ENCODE results near the gene KLHDC9.

The KLHDC9 gene

DNA sequence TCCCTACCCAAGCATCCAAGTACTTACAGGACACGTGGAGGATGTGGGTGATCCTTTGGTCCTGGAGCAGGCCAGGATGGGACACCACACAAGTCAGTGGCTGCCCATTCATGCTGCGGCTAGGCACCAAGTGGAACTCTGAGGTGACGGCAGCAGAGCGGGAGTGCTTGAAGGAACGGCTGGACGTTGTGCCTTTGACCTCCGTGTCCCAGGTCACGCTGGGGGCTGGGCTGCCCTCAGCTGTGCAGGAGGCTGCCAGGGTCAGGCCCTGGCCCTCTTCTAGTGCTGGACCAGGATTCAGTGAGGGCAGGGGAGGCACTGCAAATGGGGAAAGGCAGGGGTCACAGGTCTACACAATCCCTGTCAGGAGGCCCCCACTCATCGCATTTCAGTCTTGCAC is 20.7 kb upstream of the KLHDC9 start:
- H3K36me3 ChIP-seq (ENCODE audit: control insufficient read depth in 2 of 2, insufficient read depth in 2 of 2, low read length in 2 of 2) = no peaks in the 10 kb centered on the region
- H3K9me3 ChIP-seq (ENCODE audit: control insufficient read depth in 2 of 2, low read length in 2 of 2) = no peaks in the 10 kb centered on the region
- H3K27me3 ChIP-seq (ENCODE audit: control insufficient read depth in 1 of 2, insufficient read depth in 2 of 2, low read length in 2 of 2) = peaks cover 0 to 10% of the 10 kb centered on the region in 2 donors
- H3K4me3 ChIP-seq (ENCODE audit: low read length in 2 of 2) = no peak overlapping the region
- H3K4me1 ChIP-seq (ENCODE audit: control insufficient read depth, insufficient read depth, low read length) = no peaks in the 10 kb centered on the region
- H3K9ac ChIP-seq (ENCODE audit: low read length in 2 of 2) = no peak overlapping the region
- H3K27ac ChIP-seq (ENCODE audit: low read length) = no peak overlapping the region

DNA sequence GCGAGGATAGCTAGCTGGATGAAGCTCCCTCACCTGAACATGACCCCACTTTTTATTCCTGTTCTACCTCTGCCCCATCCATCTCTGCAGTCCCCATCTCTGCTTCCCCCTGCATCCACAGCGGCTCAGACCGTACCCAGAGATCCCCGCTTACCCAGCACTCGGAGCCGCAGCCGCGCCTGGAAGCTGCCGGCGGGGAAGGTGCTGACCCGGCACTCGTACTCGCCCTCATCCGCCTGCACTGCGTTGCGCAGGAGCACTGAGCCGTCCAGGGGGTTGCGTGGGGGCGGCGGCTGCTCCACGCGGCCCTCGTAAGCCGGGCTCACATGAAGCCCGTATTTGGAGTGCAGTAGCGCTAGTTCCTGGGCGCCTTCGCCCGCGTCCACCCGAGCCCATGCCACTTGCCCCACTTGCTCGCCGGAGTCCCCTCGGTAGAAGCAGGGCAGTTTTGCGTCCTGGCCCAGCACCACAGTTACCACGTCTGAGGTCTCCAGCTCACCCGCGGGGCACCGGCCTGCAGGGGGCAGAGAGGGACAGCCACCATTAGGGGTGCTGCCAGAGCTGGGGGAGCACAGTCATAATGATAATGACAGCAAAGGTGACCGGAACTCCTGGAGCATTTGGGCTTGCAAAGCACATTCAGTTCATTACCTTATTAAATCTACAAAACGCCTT is 18.6 kb upstream of the KLHDC9 start:
- Histone ChIP-seq H3K9me3 (ENCODE audit: control insufficient read depth in 2 of 2, low read length in 2 of 2) (no peaks in the 10 kb centered on the region), H3K36me3 (ENCODE audit: control insufficient read depth in 2 of 2, insufficient read depth in 2 of 2, low read length in 2 of 2) (no peaks in the 10 kb centered on the region), H3K27ac (ENCODE audit: low read length) (no peak overlapping the region), H3K4me3 (ENCODE audit: low read length in 2 of 2) (no peak overlapping the region), H3K27me3 (ENCODE audit: control insufficient read depth in 1 of 2, insufficient read depth in 2 of 2, low read length in 2 of 2) (peaks cover 0 to 10% of the 10 kb centered on the region in 2 donors), H3K9ac (ENCODE audit: low read length in 2 of 2) (no peak overlapping the region), H3K4me1 (ENCODE audit: control insufficient read depth, insufficient read depth, low read length) (no peaks in the 10 kb centered on the region)

DNA sequence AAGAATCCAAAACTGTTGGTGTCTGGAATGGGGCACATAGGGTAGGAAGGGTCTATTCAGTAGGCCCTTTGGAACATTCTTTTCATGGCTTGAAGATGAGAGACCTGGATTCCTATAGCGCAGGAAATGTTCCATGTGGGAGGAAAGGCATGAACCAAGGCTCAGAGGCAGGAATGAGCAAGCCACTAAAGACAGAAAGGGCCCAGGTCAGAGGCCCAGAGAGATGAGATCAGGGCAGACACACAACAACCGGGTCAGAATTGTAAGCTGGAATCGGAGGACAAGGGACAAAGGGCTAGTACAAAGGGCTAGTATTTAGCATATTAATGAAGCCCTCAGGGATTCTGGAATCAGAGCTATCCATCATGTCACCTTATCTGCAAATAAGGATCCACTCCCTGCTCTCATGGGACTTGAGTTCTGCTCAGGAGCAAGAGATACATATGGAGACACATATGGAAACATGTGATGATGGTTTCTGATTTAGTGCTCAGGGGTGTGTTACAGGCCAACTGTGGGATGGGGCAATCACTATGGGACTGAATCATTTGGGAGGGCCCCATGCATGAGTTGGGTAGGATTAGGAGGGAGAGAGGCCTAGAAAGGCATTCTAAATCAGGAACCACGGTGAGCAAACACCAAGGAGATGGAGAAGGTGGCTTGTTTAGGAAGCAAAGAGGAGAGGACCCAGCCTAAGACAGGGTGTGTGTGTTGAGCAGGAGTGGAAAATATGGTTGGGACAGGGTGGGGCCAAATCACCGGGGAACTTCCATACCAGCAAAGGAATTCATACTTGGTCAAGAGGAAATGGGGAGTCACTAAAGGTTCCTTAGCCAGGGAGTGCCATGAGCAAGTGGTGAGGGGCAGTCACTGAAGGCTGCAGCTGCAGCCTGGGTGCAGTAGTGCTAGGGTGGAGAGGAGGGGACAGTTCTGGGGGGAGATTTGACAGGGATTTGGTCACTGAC is 17.4 kb upstream of the KLHDC9 start:
- Histone ChIP-seq H3K4me1 (ENCODE audit: control insufficient read depth, insufficient read depth, low read length) (no peaks in the 10 kb centered on the region), H3K36me3 (ENCODE audit: control insufficient read depth in 2 of 2, insufficient read depth in 2 of 2, low read length in 2 of 2) (no peaks in the 10 kb centered on the region), H3K27ac (ENCODE audit: low read length) (no peak overlapping the region), H3K4me3 (ENCODE audit: low read length in 2 of 2) (no peak overlapping the region), H3K9ac (ENCODE audit: low read length in 2 of 2) (no peak overlapping the region), H3K9me3 (ENCODE audit: control insufficient read depth in 2 of 2, low read length in 2 of 2) (no peaks in the 10 kb centered on the region), H3K27me3 (ENCODE audit: control insufficient read depth in 1 of 2, insufficient read depth in 2 of 2, low read length in 2 of 2) (peaks cover 0 to 10% of the 10 kb centered on the region in 2 donors)

DNA sequence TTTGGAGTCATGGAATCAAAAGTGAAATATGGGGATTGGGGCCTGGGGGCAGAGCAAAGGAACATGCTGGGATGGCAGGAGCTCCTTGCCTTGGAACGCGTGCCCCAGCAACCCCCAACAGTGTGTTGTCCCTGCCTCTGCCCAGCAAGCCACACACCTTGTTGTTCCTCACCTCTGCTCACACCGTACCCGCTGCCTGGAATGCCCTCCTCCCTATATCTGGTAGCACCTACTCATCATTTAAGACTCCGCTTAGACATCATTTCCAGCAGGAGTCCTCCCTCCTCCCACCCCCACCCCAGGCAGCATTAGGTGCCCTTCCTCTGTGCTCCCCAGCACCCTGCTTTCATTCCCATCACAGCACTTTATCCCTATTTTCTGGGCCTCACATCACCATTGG is 16.6 kb upstream of the KLHDC9 start:
- Histone ChIP-seq H3K9ac (ENCODE audit: low read length in 2 of 2) (no peak overlapping the region), H3K36me3 (ENCODE audit: control insufficient read depth in 2 of 2, insufficient read depth in 2 of 2, low read length in 2 of 2) (no peaks in the 10 kb centered on the region), H3K9me3 (ENCODE audit: control insufficient read depth in 2 of 2, low read length in 2 of 2) (no peaks in the 10 kb centered on the region), H3K4me3 (ENCODE audit: low read length in 2 of 2) (no peak overlapping the region), H3K27me3 (ENCODE audit: control insufficient read depth in 1 of 2, insufficient read depth in 2 of 2, low read length in 2 of 2) (peaks cover 0 to 10% of the 10 kb centered on the region in 2 donors), H3K4me1 (ENCODE audit: control insufficient read depth, insufficient read depth, low read length) (no peaks in the 10 kb centered on the region), H3K27ac (ENCODE audit: low read length) (no peak overlapping the region)

DNA sequence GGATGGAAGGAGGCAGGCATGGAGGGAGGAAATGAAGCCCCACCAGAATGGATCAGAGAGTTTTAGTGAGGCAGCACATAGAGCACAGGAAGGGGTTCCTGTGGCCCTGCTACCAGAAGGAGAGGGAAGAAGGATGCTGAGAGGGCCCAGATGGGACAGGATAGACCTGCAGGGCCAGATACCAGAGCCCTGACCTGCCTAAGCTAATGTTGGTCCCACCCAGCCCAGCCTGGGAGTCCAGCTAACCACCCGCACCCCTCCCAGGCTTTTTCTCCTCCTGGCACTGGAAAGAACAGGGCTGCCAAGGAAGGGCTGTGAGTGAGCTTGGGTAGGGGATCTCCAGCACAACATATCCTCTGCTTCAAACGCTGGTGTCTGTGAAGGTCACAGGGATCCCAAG is 15.7 kb upstream of the KLHDC9 start:
- Histone ChIP-seq H3K4me1 (ENCODE audit: control insufficient read depth, insufficient read depth, low read length) (no peaks in the 10 kb centered on the region), H3K9me3 (ENCODE audit: control insufficient read depth in 2 of 2, low read length in 2 of 2) (no peaks in the 10 kb centered on the region), H3K27ac (ENCODE audit: low read length) (no peak overlapping the region), H3K4me3 (ENCODE audit: low read length in 2 of 2) (no peak overlapping the region), H3K36me3 (ENCODE audit: control insufficient read depth in 2 of 2, insufficient read depth in 2 of 2, low read length in 2 of 2) (no peaks in the 10 kb centered on the region), H3K9ac (ENCODE audit: low read length in 2 of 2) (no peak overlapping the region), H3K27me3 (ENCODE audit: control insufficient read depth in 1 of 2, insufficient read depth in 2 of 2, low read length in 2 of 2) (peaks cover 0 to 10% of the 10 kb centered on the region in 2 donors)

DNA sequence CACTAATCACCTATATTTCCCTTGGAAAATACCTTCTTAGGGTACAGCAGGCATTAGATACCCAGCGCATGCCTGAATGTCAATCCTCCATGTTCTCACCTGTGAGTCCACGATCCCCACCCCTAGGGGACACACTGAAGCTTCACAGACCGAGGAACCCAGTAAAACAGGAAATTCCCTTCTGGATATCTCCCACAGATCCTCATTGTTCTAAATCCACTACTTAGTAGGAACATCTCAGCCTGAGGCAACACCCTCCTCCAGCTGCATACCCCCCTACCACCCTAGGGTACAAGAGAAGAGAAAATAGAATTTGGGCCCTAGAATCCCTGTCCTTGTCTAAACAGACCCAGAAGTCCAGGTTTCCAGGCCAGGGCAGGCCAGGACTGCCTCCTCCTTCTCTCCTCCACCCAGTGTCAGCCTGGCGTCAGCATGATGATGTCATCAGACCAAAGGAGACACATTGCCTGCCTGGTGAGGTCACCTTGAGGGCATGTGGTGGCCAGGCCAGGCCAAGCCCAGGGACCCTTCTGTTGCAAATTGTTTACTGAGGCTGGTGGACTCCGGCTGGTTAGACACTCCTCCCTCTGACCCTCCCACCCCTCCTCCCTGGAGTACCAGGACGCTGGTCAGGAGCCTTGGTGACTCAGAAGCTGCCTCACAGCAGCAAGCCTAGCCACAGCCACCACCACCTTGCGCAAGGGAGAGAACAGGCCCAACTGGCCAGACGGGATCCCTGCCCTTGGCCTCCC is 15.0 kb upstream of the KLHDC9 start:
- Histone ChIP-seq H3K9me3 (ENCODE audit: control insufficient read depth in 2 of 2, low read length in 2 of 2) (no peaks in the 10 kb centered on the region), H3K27me3 (ENCODE audit: control insufficient read depth in 1 of 2, insufficient read depth in 2 of 2, low read length in 2 of 2) (peaks cover 0 to 10% of the 10 kb centered on the region in 2 donors), H3K36me3 (ENCODE audit: control insufficient read depth in 2 of 2, insufficient read depth in 2 of 2, low read length in 2 of 2) (no peaks in the 10 kb centered on the region), H3K27ac (ENCODE audit: low read length) (no peak overlapping the region), H3K4me1 (ENCODE audit: control insufficient read depth, insufficient read depth, low read length) (no peaks in the 10 kb centered on the region), H3K9ac (ENCODE audit: low read length in 2 of 2) (no peak overlapping the region), H3K4me3 (ENCODE audit: low read length in 2 of 2) (no peak overlapping the region)

DNA sequence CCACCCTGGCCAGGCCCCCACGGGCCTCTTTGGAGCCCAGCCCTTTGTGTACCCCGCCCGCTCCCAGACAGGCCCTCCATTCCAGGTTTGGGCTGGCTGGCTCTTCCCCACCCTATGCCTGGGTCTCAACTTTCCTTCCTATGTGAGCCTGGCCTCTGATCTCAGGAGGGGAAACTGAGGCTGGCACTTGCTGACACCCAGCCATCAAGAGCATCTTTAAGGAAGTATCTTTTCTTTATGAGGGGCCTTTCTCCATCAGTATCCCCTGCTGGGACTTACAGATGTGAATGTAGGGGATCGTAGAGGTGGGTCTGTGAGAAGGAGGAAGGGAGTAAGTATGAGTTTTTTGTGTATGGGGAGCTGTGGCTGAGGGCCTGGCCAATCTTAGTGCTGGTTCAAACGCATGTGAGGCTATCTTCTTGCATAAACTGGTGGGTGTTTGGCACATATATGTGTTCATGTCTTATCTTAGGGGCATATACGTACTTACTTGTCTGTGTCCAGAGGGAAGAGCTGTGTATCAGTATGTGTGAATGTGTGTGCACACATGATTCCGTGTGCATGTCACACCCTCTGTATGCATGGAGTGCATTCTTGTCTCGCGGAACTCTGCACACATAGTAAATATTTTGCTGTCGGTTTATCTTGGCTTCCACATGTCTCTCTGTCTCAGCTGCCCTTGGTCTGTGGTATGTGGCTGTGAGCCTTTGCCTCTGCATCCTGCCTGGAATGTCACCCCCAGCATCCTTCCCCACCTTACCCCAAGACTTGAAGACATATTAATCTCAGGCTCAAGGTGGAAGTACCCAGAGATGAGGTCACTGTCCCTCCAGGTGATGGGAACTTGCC is 14.2 kb upstream of the KLHDC9 start:
- Histone ChIP-seq H3K36me3 (ENCODE audit: control insufficient read depth in 2 of 2, insufficient read depth in 2 of 2, low read length in 2 of 2) (no peaks in the 10 kb centered on the region), H3K9me3 (ENCODE audit: control insufficient read depth in 2 of 2, low read length in 2 of 2) (no peaks in the 10 kb centered on the region), H3K9ac (ENCODE audit: low read length in 2 of 2) (no peak overlapping the region), H3K27ac (ENCODE audit: low read length) (no peak overlapping the region), H3K4me3 (ENCODE audit: low read length in 2 of 2) (no peak overlapping the region), H3K27me3 (ENCODE audit: control insufficient read depth in 1 of 2, insufficient read depth in 2 of 2, low read length in 2 of 2) (peaks cover 0 to 9% of the 10 kb centered on the region in 2 donors), H3K4me1 (ENCODE audit: control insufficient read depth, insufficient read depth, low read length) (no peaks in the 10 kb centered on the region)

DNA sequence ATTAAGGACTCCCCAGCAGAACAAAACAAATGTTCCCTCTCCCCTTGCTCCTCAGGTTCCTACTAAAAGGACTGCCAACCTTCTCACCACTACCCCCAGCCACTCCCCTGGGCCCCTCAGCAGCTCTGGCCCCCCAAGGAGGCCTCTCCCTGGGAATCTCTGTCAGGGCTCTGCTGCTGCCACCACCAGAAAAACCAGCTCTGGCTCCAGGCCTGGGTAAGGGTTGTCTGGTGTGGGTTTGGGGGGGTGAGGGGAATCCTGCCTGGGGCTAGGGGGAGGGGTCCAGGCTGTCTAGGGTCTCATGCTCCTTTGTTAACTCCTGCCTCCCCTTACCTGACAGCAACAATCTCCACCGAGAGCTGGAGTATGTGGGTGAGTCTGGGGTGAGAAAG is 13.6 kb upstream of the KLHDC9 start:
- H3K27ac ChIP-seq (ENCODE audit: low read length) = no peak overlapping the region

DNA sequence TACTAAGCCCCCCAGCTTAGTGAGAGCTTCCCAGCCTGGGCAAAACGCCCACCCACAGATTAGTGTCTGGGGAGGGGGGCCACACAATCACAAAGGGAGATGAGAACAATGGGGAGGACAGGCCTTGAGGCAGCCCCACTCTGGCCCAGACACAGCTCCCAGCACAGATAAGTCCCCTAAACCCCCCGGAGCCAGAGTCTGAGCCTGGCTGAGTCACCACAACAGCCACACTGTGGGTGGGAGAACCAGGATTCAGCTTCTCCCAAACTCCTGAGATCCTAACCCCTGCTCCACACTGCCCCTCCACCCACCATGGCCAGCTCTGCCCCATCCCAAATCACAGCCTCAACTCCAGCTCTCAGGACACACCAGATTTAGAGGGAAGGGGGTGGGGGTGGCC is 13.0 kb upstream of the KLHDC9 start:
- H3K9me3 ChIP-seq (ENCODE audit: control insufficient read depth in 2 of 2, low read length in 2 of 2) = no peaks in the 10 kb centered on the region
- no peaks in the 10 kb centered on the region for H3K36me3 ChIP-seq (ENCODE audit: control insufficient read depth in 2 of 2, insufficient read depth in 2 of 2, low read length in 2 of 2)
- no peak overlapping the region for H3K27ac ChIP-seq (ENCODE audit: low read length)
- no peak overlapping the region for H3K4me3 ChIP-seq (ENCODE audit: low read length in 2 of 2)
- no peaks in the 10 kb centered on the region for H3K4me1 ChIP-seq (ENCODE audit: control insufficient read depth, insufficient read depth, low read length)
- no peak overlapping the region for H3K9ac ChIP-seq (ENCODE audit: low read length in 2 of 2)
- H3K27me3 ChIP-seq (ENCODE audit: control insufficient read depth in 1 of 2, insufficient read depth in 2 of 2, low read length in 2 of 2) = no peaks in the 10 kb centered on the region

More for the DNA sequence above, 13.6 kb upstream of the KLHDC9 start:
- Histone ChIP-seq H3K27me3 (ENCODE audit: control insufficient read depth in 1 of 2, insufficient read depth in 2 of 2, low read length in 2 of 2) (peaks cover 0 to 2% of the 10 kb centered on the region in 2 donors), H3K9ac (ENCODE audit: low read length in 2 of 2) (no peak overlapping the region), H3K9me3 (ENCODE audit: control insufficient read depth in 2 of 2, low read length in 2 of 2) (no peaks in the 10 kb centered on the region), H3K4me1 (ENCODE audit: control insufficient read depth, insufficient read depth, low read length) (no peaks in the 10 kb centered on the region), H3K36me3 (ENCODE audit: control insufficient read depth in 2 of 2, insufficient read depth in 2 of 2, low read length in 2 of 2) (no peaks in the 10 kb centered on the region), H3K4me3 (ENCODE audit: low read length in 2 of 2) (no peak overlapping the region)

DNA sequence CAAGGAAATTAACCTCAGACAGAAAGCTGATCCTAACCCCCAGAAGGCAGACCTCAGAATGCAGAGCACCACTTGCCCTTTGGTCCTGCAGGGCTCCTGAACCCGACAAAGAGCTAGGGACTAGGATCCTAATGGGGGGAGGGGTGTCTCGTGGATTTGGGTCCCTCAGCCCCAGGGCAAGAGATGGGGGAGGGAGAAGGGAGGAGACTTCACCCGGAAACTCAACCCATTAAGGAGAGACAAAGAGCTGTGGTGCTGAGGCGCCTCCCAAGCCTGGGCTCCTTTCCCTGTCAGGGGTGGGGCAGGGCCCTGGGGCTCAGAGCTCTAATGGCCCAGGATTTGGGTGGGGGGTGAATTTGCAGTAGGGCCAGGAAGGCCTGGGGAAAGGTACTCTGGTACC is 11.7 kb upstream of the KLHDC9 start:
- no peak overlapping the region for H3K27ac ChIP-seq (ENCODE audit: low read length)
- no peaks in the 10 kb centered on the region for H3K27me3 ChIP-seq (ENCODE audit: control insufficient read depth in 1 of 2, insufficient read depth in 2 of 2, low read length in 2 of 2)
- H3K9me3 ChIP-seq (ENCODE audit: control insufficient read depth in 2 of 2, low read length in 2 of 2) = no peaks in the 10 kb centered on the region
- H3K4me1 ChIP-seq (ENCODE audit: control insufficient read depth, insufficient read depth, low read length) = no peaks in the 10 kb centered on the region
- H3K4me3 ChIP-seq (ENCODE audit: low read length in 2 of 2) = no peak overlapping the region
- H3K9ac ChIP-seq (ENCODE audit: low read length in 2 of 2) = no peak overlapping the region
- no peaks in the 10 kb centered on the region for H3K36me3 ChIP-seq (ENCODE audit: control insufficient read depth in 2 of 2, insufficient read depth in 2 of 2, low read length in 2 of 2)
